NCI-H1105 (cell line): ENCODE measurements around the gene DACH2.
A peak's percentile ranks its signal among the peaks of the same experiment; 100 is the strongest.
"Not testable (repeated sequence)": the region's sequence is repeated elsewhere in the genome, so short reads cannot be mapped to it uniquely, and the experiment has no call there.

Source experiments
- DNase-seq: peaks from one replicate; lab custom pipeline; 2025; lab: John Stamatoyannopoulos, UW

The DACH2 gene

GRCh38 chrX:86148024-86148511, at the start of gene DACH2:
TSS of gene DACH2 (plus strand) at chrX:86148451.
- no peak for DNase-seq

- DNase-seq: no peak
These were observed 45.9 kb upstream of the DACH2 start for GRCh38 chrX:86102341-86102740.

GRCh38 chrX:86103061-86103460, 45.2 kb upstream of the DACH2 start:
- no peak for DNase-seq

- DNase-seq: no peak
These were observed 43.7 kb upstream of the DACH2 start for GRCh38 chrX:86104526-86104925.

- DNase-seq: no peak
These were observed 26.3 kb upstream of the DACH2 start for GRCh38 chrX:86121916-86122315.

GRCh38 chrX:86133761-86134160, 14.5 kb upstream of the DACH2 start:
- peak; percentile 3 for DNase-seq

- DNase-seq: no peak
These were observed 11.2 kb upstream of the DACH2 start for GRCh38 chrX:86137071-86137470.

- DNase-seq: no peak
These were observed 6.5 kb upstream of the DACH2 start for GRCh38 chrX:86141786-86142185.

GRCh38 chrX:86146102-86146501, 2.1 kb upstream of the DACH2 start:
- no peak for DNase-seq

GRCh38 chrX:86148594-86148993, 343 bp downstream of the DACH2 start:
- peak; percentile 2 for DNase-seq

- DNase-seq: no peak
These were observed 868 bp downstream of the DACH2 start for GRCh38 chrX:86149119-86149518.

GRCh38 chrX:86154553-86154952, 6.3 kb downstream of the DACH2 start:
- no peak for DNase-seq

- no peak for DNase-seq
These were observed 23.1 kb downstream of the DACH2 start for GRCh38 chrX:86171366-86171765.

GRCh38 chrX:86178906-86179305, 30.7 kb downstream of the DACH2 start:
- no peak for DNase-seq

GRCh38 chrX:86181325-86181724, 33.1 kb downstream of the DACH2 start:
- not testable (repeated sequence) for DNase-seq

- DNase-seq: no peak
These were observed 44.6 kb downstream of the DACH2 start for GRCh38 chrX:86192827-86193226.

GRCh38 chrX:86194758-86195157, 46.5 kb downstream of the DACH2 start:
- no peak for DNase-seq

- DNase-seq: no peak
These were observed 47.1 kb downstream of the DACH2 start for GRCh38 chrX:86195343-86195742.

- DNase-seq: no peak
These were observed 49.6 kb downstream of the DACH2 start for GRCh38 chrX:86197815-86198214.

GRCh38 chrX:86210772-86211171, 62.5 kb downstream of the DACH2 start:
- no peak for DNase-seq

- no peak for DNase-seq
These were observed 67.0 kb downstream of the DACH2 start for GRCh38 chrX:86215260-86215659.

- DNase-seq: no peak
These were observed 89.2 kb downstream of the DACH2 start for GRCh38 chrX:86237482-86237881.

GRCh38 chrX:86241547-86241946, 93.3 kb downstream of the DACH2 start:
- no peak for DNase-seq

GRCh38 chrX:86263526-86263925, 115.3 kb downstream of the DACH2 start:
- no peak for DNase-seq

GRCh38 chrX:86295293-86295692, 147.0 kb downstream of the DACH2 start:
- no peak for DNase-seq
